GM19099 (cell line): ENCODE data around the gene MRTFB.

Experiments used
- POLR2A ChIP-seq: IDR thresholded peaks from 3 replicates; pipeline ENCODE4 v1.6.1; 2011; ENCODE audit warnings: low read depth; ENCODE audit not compliant: insufficient read length; ENCODE audit errors: extremely low read depth

The MRTFB gene, protein sequence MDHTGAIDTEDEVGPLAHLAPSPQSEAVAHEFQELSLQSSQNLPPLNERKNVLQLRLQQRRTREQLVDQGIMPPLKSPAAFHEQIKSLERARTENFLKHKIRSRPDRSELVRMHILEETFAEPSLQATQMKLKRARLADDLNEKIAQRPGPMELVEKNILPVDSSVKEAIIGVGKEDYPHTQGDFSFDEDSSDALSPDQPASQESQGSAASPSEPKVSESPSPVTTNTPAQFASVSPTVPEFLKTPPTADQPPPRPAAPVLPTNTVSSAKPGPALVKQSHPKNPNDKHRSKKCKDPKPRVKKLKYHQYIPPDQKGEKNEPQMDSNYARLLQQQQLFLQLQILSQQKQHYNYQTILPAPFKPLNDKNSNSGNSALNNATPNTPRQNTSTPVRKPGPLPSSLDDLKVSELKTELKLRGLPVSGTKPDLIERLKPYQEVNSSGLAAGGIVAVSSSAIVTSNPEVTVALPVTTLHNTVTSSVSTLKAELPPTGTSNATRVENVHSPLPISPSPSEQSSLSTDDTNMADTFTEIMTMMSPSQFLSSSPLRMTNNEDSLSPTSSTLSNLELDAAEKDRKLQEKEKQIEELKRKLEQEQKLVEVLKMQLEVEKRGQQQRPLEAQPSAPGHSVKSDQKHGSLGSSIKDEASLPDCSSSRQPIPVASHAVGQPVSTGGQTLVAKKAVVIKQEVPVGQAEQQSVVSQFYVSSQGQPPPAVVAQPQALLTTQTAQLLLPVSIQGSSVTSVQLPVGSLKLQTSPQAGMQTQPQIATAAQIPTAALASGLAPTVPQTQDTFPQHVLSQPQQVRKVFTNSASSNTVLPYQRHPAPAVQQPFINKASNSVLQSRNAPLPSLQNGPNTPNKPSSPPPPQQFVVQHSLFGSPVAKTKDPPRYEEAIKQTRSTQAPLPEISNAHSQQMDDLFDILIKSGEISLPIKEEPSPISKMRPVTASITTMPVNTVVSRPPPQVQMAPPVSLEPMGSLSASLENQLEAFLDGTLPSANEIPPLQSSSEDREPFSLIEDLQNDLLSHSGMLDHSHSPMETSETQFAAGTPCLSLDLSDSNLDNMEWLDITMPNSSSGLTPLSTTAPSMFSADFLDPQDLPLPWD

GRCh38 chr16:14070877-14071575 is at the start of gene MRTFB:
TSS of gene MRTFB (plus strand) at chr16:14071319. CDS start at chr16:14140607, 69,288 bp downstream.
- TF ChIP-seq POLR2A = peak; percentile 73

GRCh38 chr16:14024283-14024682 is 46.8 kb upstream of the MRTFB start:
- no peak for TF ChIP-seq POLR2A

GRCh38 chr16:14026572-14027285 is 44.4 kb upstream of the MRTFB start:
- no peak for TF ChIP-seq POLR2A

- no peak for TF ChIP-seq POLR2A
These were observed 42.9 kb upstream of the MRTFB start for GRCh38 chr16:14028202-14028601.

GRCh38 chr16:14029658-14030057 is 41.5 kb upstream of the MRTFB start:
- no peak for TF ChIP-seq POLR2A

GRCh38 chr16:14035092-14035491 is 36.0 kb upstream of the MRTFB start:
- TF ChIP-seq POLR2A = no peak

DNA sequence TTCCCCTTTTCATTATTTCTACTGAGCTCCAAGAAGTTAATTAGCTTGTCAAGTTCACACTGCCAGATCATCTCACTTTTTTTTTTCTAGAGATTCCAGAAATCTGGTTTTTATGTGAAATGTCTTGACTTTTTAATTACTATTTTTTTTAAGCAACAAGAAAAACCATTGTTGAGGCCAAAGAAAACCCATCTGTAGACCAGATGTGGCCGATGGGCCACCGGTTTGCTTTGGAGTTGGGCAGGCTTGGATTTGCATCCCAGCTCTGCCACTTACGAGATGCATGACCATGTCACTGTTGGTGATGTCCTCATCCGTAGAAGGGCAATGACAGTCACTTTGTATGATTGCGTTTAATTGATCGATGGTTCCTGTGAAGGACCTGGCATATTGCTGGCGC is 34.2 kb upstream of the MRTFB start:
- TF ChIP-seq POLR2A = no peak

GRCh38 chr16:14037960-14038359 is 33.2 kb upstream of the MRTFB start:
- no peak for TF ChIP-seq POLR2A

- TF ChIP-seq POLR2A = no peak
These were observed 30.0 kb upstream of the MRTFB start for GRCh38 chr16:14041164-14041563.

DNA sequence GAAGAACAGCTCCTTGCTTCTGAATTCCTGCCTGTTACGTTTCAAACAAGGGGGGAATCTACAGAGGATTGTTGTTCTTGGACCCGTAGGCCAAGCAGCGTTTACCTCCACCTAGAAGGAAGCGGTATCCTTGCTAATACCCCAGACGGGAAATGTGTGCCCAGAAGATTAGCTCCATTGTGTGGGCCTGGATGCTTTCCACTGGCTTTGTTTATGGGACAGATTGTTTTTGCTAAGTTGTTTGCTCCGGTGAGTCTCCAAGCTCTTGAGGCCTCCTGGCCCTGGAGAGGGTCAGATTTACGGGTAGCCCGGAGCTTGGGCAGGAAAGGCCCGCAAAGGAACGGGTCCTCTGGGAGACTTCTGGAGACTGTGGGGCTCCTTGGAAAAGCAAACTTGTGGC is 28.4 kb upstream of the MRTFB start:
- no peak for TF ChIP-seq POLR2A

- no peak for TF ChIP-seq POLR2A
These were observed 27.8 kb upstream of the MRTFB start for GRCh38 chr16:14043278-14043677.

- no peak for TF ChIP-seq POLR2A
These were observed 27.3 kb upstream of the MRTFB start for GRCh38 chr16:14043793-14044192.

DNA sequence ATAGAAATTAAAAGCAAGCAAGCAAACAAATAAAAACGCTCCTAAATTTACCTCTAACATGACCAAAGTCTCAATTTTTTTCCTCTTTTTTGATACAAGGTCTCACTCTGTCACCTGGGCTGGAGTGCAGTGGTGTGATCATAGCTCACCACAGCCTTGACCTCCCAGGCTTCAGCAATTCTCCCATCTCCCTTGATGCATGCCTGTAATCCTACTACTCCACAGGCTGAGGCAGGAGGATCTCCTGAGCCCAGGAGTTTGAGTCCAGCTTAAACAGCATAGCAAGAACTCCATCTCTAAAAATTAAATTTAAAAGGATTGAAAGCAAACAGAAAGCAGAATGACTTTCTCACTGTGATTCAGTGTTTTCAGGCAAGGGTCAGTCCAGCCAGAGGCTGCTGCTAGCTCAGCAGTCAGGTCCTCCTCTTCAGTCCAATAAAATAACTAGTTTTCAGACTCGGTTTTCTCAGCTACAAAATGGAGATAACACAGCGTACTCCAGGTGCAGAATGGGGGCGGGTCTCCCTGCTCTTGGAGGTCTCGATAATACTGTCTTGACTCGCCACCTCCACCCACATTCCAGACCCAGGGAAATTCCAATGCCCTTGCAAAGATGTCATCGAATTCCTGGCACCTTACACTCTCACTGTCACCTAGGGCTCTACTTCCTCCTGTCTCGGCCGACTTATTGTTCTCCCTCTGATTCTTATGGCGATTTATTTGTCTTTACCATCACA is 20.7 kb upstream of the MRTFB start:
- no peak for TF ChIP-seq POLR2A

GRCh38 chr16:14051103-14051729 is 19.9 kb upstream of the MRTFB start:
- TF ChIP-seq POLR2A = no peak

GRCh38 chr16:14056970-14057369 is 14.1 kb upstream of the MRTFB start:
- no peak for TF ChIP-seq POLR2A
